GM18870 (cell line): ENCODE results near the gene ZSCAN5B.
"Not testable (repeated sequence)": the region's sequence is repeated elsewhere in the genome, so short reads cannot be mapped to it uniquely, and the experiment has no call there.

Source experiments
- ATAC-seq: cut with Tn5 transposase; IDR thresholded peaks from one replicate; pipeline ENCODE4 v1.9.1; 2021; ENCODE audit warnings: moderate library complexity; ENCODE audit not compliant: unreplicated experiment

ZSCAN5B gene, protein sequence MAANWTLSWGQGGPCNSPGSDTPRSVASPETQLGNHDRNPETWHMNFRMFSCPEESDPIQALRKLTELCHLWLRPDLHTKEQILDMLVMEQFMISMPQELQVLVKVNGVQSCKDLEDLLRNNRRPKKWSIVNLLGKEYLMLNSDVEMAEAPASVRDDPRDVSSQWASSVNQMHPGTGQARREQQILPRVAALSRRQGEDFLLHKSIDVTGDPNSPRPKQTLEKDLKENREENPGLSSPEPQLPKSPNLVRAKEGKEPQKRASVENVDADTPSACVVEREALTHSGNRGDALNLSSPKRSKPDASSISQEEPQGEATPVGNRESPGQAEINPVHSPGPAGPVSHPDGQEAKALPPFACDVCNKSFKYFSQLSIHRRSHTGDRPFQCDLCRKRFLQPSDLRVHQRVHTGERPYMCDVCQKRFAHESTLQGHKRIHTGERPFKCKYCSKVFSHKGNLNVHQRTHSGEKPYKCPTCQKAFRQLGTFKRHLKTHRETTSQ

DNA sequence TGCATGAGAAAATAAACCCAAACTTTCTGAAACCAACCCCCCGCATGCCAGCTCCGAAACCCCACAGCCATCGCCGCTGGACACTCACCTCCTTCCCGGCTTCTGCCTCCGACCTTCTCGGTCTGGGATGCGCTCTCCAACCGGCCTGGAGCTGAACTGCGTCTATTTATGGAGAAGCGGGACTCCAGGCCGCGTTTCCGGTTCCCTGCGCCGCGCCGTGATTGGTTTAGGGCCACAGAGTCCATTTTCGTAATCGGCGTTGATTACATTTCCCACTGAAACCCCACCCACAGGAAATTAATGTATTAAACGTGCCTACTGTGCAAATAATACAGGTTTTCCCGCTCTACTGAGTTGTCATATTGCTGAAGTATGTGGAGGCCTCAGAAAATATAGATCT, at the start of gene ZSCAN5B:
TSS of gene ZSCAN5B (minus strand) at position 138 of the 400 bp plus-strand sequence. CDS start 4,731 bp downstream, outside the sequence.
- ATAC-seq = not testable (repeated sequence)

DNA sequence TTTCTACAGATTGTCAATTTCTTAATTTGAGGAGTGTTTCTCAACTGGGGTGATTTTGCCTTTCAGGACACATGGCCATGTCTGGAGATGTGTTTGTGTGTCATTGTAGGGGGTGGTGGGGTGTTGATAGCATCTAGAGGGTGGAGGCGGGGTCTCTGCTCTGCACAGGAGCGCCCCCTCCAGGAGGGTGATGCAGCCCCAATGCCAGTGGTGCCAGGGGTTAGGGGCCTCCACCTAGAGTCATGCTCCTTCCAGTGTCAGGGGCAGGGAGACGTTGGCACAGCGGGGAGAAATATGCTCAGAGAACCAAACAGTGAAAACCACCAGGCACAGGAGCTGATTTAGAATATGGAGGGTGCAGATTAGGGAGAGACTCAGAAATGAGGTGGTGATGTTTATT, 48.2 kb upstream of the ZSCAN5B start:
- ATAC-seq = not testable (repeated sequence)

- ATAC-seq = no peak
Observed at GRCh38 chr19:56245121-56245740, 47.6 kb upstream of the ZSCAN5B start.

- ATAC-seq = no peak
Observed at GRCh38 chr19:56223481-56223880, 25.9 kb upstream of the ZSCAN5B start.

DNA sequence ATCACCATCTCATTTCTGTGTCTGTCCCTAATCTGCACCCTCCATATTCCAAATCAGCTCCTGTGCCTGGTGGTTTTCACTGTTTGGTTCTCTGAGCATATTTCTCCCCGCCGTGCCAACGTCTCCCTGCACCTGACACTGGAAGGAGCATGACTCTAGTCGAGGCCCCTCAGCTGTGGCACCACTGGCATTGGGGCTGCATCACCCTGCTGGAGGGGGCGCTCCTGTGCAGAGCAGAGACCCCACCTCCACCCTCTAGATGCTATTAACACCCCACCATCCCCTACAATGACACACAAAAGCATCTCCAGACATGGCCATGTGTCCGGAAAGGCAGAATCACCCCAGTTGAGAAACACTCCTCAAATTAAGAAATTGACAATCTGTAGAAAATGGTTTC, 25.3 kb upstream of the ZSCAN5B start:
- no peak for ATAC-seq

DNA sequence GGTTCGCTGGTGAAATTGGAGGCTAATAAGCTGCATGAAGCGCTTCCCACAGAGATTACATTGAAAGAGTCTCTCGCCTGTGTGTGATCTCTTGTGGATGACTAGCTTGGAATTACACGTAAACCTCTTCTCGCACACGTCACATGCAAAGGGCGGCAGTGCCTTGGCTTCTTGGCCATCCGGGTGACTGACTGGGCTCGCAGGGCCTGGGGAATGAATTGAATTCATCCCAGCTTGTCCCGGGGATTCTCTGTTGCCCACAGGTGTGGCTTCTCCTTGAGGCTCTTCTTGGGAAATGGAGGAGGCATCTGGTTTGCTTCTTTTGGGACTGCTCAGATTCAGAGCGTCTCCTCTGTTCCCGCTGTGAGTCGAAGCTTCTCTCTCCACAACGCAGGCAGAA, 24.3 kb upstream of the ZSCAN5B start:
- no peak for ATAC-seq

DNA sequence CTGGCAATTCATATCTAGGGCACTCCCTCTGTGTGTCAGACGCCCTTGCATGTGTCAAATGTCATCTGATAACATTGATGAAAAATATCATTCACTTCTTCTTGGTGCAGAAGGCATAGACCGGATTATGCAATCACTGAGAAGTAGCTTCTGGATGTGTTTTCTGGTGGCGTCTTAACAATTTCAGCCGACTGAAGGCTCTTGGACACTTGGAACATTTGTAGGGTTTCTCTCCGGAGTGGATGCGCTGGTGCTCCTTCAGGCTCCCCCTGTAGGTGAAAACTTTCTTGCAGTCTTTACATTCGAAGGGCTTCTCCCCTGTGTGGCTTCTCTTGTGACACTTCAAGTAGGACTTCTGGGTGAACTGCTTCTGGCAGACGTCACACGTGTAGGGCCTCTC, 23.9 kb upstream of the ZSCAN5B start:
- not testable (repeated sequence) for ATAC-seq

DNA sequence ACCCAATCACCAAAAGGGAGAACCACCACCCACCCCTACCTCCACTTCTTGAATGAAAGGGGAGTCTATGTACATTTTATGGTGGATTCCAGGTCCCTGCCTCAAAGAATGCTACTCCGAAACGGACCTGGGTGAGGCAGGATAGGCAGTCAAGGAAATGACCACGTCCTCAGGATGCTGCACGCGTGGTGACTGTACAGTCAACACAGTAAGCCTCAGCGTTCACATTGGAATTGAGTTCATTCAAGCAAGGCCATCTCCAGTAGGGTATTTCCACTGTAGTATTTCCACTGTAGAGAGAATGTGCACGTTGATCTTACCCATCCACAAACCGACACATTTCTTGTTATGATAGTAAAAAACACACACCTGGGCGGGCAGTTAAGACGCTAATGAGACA, 21.4 kb upstream of the ZSCAN5B start:
- ATAC-seq = no peak

DNA sequence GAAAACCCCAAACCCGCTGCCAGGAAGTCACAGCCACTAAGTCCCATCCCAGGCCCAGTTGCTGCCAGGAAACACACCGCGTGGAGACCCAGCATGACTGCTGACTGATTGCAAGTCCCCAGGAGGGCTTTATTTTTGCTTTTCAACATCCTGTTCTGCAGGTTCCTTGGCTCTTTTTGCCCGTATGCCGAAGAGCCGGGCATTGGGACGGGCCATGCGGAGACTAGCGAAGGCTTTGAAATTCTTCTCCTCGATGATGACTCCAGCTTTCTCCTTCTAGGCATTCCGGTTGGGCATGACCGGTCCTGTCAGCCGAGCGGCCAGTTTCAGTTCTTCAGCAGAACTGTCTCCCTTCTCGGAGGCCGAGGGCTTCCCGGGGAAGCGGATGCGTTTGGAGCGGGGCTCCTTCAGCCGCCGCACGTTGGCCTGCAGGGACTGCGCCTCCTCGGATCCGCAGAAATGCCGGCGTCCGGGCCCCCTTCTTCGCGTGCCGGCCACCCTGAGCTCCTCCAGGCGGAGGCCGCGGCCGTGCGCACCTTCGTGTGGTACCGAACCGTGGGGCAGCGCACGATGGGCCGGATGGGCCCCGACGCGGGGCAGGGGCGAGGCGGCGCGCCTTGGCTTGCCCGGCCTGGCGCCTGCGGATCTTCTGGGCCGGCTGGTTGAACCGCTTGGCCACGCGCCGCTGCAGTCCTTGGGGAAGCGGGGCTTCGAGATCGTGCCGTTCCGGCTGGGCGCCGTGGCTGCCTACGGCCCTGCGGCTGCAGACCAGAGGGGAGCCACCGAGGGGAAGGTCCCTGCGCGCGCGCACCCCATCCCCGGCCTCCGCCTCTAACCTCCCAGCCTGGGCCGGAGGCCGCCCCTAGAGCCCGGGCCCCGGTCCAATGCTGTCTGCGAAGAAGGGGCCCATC, 19.7 kb upstream of the ZSCAN5B start:
- ATAC-seq = no peak

DNA sequence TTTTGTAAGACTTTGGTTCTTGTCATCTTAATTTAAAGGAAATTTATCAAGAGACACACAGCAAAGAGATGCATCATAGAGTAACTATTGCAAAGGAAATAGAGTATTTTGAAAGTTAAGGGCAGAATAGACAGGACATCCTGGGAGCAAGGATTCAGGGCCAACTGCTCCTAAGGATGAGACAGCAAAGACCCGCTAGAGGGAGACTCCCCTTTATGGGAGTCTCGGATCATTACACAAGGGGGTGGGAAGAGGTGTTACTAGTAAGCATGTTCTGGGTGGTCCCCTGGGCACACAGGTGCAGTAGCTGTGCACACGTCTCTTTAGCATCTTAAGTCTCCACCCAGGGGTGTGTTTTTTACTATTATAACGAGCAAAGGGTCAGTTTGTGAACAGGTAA, 14.1 kb upstream of the ZSCAN5B start:
- no peak for ATAC-seq

DNA sequence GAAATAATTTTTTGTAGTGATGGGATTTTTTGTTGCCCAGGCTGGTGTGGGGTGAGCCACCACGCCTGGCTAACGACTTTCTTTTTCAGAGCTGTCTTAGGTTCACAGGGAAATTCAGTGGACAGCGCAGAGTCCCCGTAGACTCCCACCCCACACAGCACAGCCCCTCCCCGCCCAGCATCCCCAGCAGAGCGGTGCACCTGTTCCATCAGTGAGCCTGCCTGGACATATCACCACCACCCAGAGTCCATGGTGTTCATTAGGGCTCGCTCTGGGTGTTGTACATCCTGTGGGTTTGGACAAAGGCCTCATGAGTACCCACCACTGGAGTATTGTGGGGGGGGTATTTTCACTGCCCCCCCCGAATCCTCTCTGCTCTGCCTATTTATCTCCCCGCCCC, 12.5 kb upstream of the ZSCAN5B start:
- ATAC-seq = not testable (repeated sequence)

DNA sequence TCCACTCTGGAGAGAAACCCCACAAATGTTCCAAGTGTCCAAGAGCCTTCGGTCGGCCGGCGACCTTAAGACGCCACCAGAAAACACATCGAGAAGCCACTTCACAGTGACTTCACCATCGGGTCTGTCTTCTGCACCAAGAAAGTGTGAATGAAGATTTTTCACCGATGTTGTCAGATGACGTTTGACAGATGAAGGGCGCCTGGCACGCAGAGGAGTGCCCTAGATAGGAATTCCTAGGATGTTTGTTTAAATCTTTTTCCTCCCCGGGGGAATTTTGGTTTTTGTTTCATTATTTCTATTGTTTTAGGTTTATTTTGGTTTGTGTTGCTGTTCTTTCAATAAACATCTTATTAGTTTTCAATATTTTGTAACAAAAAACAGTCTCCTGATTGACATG, 11.5 kb upstream of the ZSCAN5B start:
- no peak for ATAC-seq

DNA sequence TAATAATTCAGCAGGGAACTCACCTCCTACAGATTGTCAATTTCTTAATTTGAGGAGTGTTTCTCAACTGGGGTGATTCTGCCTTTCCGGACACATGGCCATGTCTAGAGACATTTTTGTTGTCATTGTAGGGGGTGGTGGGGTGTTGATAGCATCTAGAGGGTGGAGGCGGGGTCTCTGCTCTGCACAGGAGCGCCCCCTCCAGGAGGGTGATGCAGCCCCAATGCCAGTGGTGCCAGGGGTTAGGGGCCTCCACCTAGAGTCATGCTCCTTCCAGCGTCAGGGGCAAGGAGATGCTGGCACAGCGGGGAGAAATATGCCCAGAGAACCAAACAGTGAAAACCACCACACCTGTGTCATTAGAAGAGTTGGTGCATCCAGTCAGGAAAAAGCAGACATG, 10.0 kb upstream of the ZSCAN5B start:
- ATAC-seq = not testable (repeated sequence)

- ATAC-seq = no peak
Observed at GRCh38 chr19:56201973-56202372, 4.4 kb upstream of the ZSCAN5B start, which contains the start of gene ZSCAN5C. Gene ZSCAN5C, plus strand, starts transcription at chr19:56202273. Its CDS starts 3,641 bp downstream, at chr19:56205914.

DNA sequence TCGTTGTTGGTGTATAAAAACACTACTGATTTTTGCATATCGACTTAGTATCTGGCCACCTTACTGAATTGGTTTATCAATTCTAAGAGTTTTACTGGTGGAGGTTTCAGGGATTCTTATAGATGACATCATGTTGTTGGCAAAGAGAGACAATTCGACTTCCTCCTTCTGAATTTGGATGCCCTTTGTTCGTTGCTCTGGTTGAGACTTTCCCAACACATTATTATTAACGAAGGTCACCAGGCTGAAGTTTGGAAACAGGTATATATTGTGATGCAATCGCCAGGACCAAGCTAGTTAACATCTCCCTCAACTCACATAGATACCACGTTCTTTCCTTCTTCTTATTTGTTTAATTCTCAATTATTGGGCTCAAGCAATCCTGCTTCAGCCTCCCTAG, 2.1 kb upstream of the ZSCAN5B start:
- ATAC-seq = no peak

- no peak for ATAC-seq
Observed at GRCh38 chr19:56193981-56194640, 3.5 kb downstream of the ZSCAN5B start.

GRCh38 chr19:56191711-56192110, 5.9 kb downstream of the ZSCAN5B start:
- ATAC-seq = no peak

DNA sequence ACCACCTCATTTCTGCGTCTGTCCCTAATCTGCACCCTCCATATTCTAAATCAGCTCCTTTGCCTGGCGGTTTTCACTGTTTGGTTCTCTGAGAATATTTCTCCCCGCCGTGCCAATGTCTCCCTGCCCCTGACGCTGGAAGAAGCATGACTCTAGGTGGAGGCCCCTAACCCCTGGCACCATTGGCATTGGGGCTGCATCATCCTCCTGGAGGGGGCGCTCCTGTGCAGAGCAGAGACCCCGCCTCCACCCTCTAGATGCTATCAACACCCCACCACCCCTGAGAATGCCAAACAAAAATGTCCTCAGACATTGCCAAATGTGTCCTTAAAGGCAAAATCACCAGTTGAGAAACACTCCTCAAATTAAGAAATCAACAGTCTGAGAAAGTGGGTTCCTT, 6.5 kb downstream of the ZSCAN5B start:
- ATAC-seq = no peak

GRCh38 chr19:56189785-56190184, 7.8 kb downstream of the ZSCAN5B start:
- ATAC-seq = no peak

DNA sequence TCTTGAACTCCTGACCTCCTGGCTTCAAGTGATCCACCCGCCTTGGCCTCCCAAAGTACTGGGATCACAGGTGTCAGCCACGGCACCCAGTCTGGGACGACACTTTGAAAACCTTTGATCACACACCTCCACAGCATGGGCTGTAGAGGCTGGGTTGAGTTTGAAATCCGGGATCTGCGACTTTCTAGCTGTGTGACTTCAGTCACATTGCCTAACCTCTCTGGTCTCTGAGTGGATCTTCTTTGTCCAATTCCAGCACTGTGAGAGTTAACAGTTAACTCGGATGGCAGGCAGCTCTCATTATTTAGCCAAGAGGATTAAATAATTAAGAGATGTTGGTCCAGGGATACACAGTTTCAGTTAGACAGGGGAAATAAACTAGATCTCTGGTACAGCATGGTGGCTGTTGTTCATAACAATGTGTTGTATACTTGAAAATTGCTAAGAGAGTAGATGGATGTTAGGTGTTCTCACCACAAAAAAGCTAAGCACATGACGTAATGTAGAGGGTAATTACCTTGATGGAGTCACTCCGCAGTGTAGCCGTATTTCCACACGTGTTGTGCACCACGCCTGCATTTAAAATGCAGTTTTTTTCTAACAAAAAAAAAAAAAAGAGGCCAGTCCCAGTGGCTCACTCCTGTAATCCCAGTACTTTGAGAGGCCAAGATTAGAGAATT, 19.9 kb downstream of the ZSCAN5B start:
- ATAC-seq = no peak
